Endodermal cell (in vitro differentiated cells): ENCODE measurements around the gene SETD1B. TPM values are rescaled to one million over a fixed set of nuclear protein-coding genes. Genes with fewer than 3 reads are reported as not detected.

Experiments used
- DNase-seq: peaks from one replicate; pipeline ENCODE4 v3.0.0-alpha.2; 2017
- H3K27ac ChIP-seq: 2 replicates; pipeline ENCODE4 v1.5.1; 2013; ENCODE audit warnings: mild to moderate bottlenecking, low read depth, low read length, moderate library complexity
- H3K27me3 ChIP-seq: 2 replicates; pipeline ENCODE4 v1.6.1; 2013; ENCODE audit warnings: mild to moderate bottlenecking, low read length, moderate library complexity; ENCODE audit not compliant: insufficient read depth, control insufficient read depth, poor library complexity, severe bottlenecking
- H3K36me3 ChIP-seq: 2 replicates; pipeline ENCODE4 v1.7.0; 2013; ENCODE audit warnings: mild to moderate bottlenecking, low read length, moderate library complexity; ENCODE audit not compliant: control insufficient read depth, insufficient read depth
- H3K4me1 ChIP-seq: one replicate; pipeline ENCODE4 v1.7.0; 2013; ENCODE audit warnings: low read length; ENCODE audit not compliant: control insufficient read depth, insufficient read depth
- H3K4me3 ChIP-seq: 2 replicates; pipeline ENCODE4 v1.5.1; 2013; ENCODE audit warnings: mild to moderate bottlenecking, low read length, moderate library complexity
- H3K9ac ChIP-seq: 2 replicates; pipeline ENCODE4 v1.6.1; 2013; ENCODE audit warnings: mild to moderate bottlenecking, low read length, moderate library complexity; ENCODE audit not compliant: poor library complexity, severe bottlenecking; ENCODE audit errors: extremely low read depth
- H3K9me3 ChIP-seq: 2 replicates; pipeline ENCODE4 v1.6.1; 2013; ENCODE audit warnings: mild to moderate bottlenecking, low read length, moderate library complexity; ENCODE audit not compliant: control insufficient read depth
- H3K27ac Mint-ChIP-seq: 2 replicates; pipeline ENCODE4 v1.8.0; 2020; ENCODE audit warnings: mixed read lengths
- H3K27me3 Mint-ChIP-seq: 2 replicates; pipeline ENCODE4 v1.8.0; 2021; ENCODE audit warnings: mild to moderate bottlenecking, mixed read lengths; ENCODE audit not compliant: insufficient read depth
- H3K36me3 Mint-ChIP-seq: 2 replicates; pipeline ENCODE4 v1.8.0; 2020; ENCODE audit warnings: low read depth, mixed read lengths
- H3K4me1 Mint-ChIP-seq: 2 replicates; pipeline ENCODE4 v1.8.0; 2020; ENCODE audit warnings: mixed read lengths
- H3K4me3 Mint-ChIP-seq: 2 replicates; pipeline ENCODE4 v1.8.0; 2020; ENCODE audit warnings: mild to moderate bottlenecking, moderate library complexity, mixed read lengths
- H3K9me3 Mint-ChIP-seq: 2 replicates; pipeline ENCODE4 v1.8.0; 2020; ENCODE audit warnings: mild to moderate bottlenecking, mixed read lengths
- CTCF ChIP-seq: fragments of 200-600 bp; sonication (generic); conservative IDR thresholded peaks from 2 replicates; pipeline ENCODE4 v1.5.0; 2021; ENCODE audit warnings: antibody characterized with exemption, mild to moderate bottlenecking
- WGBS, 2 experiments: methylation state at CpG; one replicate each; pipeline versions ENCODE4 v1.1.5 to v1.1.7; 2013; ENCODE audit warnings: missing lambda C conversion rate in 2 of 2, mixed read lengths in 1 of 2; ENCODE audit not compliant: insufficient coverage in 1 of 2, insufficient read length in 1 of 2; 5-methylcytosine and 5-hydroxymethylcytosine counted together
- total RNA-seq, 2 donors: library from RNA; stranded (reverse); fragmentation: NEBNext Ultra II Directional in 1 of 2; extraction: Animal tissue kit (Norgen Biotek cat#: 25700) in 1 of 2; gene quantifications; 2 replicates in 1 of 2; 3 replicates in 1 of 2; pipeline ENCODE4 v1.2.1, GENCODE V29; 2021

SETD1B gene
- total RNA-seq, 2 donors from 2014 or later = 30.7 to 32.6 TPM

DNA sequence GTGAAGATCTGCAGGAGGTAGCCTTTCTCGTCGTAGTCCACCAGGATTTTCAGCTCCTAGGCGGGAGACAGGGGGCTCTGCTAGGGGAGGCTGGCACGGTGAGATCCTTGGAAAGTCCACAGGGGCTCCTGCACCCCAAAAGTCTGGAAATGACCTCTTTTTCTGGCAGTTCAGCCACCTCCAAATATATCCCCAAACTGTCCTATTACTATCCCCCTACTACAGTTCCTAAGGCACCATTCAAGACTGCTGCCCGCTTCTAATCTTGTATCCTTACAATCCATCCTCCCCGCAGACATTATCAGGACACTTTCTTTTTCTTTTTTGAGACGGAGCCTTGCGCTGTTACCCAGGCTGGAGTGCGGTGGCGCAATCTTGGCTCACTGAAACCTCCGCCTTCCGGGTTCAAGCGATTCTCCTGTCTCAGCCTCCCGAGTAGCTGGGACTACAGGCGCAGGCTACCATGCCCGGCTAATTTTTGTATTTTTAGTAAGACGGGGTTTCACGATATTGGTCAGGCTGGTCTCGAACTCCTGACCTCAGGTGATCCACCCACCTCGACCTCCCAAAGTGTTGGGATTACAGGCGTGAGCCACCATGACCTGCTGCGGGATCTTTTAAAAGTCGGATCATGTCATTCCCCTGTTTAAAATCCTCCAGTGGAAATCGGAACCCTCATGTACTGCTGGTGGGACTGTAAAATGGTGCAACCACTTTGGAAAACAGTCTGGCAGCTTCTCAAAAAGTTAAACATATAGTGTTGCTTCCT lies 36.4 kb downstream of the SETD1B start:
- 76 to 77% methylated on average over 24 of the region's 24 CpGs for WGBS, 2 experiments
- Histone ChIP-seq H3K36me3 (no peaks in the 10 kb centered on the region), H3K4me3 (peak overlapping the region; percentile 91), H3K9me3 (no peaks in the 10 kb centered on the region), H3K27me3 (no peaks in the 10 kb centered on the region), H3K4me1 (peaks cover 3% of the 10 kb centered on the region), H3K27ac (peak overlapping the region; percentile 30), H3K9ac (peak overlapping the region; percentile 70)
- Mint-ChIP-seq H3K27ac (peak overlapping the region; percentile 95), H3K27me3 (peaks cover 16% of the 10 kb centered on the region), H3K9me3 (peaks cover 2% of the 10 kb centered on the region), H3K36me3 (no peaks in the 10 kb centered on the region), H3K4me3 (peak overlapping the region; percentile 82), H3K4me1 (peaks cover 10% of the 10 kb centered on the region)
- DNase-seq = no peak
- no peak for TF ChIP-seq CTCF

DNA sequence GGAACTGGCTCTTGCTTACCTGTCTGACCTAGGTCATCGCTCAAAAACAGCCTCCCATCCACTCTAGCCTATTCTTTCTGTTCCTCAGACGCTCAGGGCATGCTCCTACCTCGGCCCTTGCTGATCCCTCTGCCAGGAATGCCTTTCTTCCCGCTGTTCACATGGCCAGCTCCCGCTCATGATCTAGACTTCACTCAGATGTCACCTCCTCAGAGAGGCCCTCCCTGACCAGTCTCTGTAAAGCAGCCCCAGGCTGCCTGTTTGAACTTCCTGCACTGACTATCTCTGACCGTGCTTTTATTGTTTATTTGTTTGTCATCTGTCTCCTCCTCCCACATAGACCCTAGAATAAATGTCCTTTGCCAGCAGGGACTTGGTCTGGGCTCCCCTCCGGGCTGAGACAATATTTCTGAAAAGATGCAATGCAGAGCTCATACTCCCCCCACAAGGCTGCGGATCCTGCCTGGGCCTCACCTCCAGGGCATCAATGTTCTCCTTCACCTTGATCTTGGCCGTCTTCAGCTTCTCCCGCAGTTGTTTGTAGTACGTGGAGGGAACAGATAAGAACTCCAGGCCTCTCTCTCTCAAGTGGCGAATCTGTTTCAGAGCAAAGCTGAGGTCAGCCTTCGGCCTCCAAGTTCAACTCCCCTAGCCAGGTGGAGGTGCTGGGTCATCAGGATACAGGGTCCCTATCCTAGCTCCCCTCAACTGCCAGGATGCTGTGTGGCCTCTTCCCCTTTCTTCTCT lies 39.6 kb downstream of the SETD1B start:
- H3K27ac Mint-ChIP-seq = no peak overlapping the region
- peaks cover 10% of the 10 kb centered on the region for H3K4me1 Mint-ChIP-seq
- H3K9ac ChIP-seq = no peak overlapping the region
- no peaks in the 10 kb centered on the region for H3K36me3 ChIP-seq
- H3K36me3 Mint-ChIP-seq = no peaks in the 10 kb centered on the region
- peak; percentile 62 for DNase-seq
- no peaks in the 10 kb centered on the region for H3K27me3 ChIP-seq
- H3K9me3 ChIP-seq = no peaks in the 10 kb centered on the region
- no peak overlapping the region for H3K4me3 Mint-ChIP-seq
- peaks cover 3% of the 10 kb centered on the region for H3K4me1 ChIP-seq
- peaks cover 3% of the 10 kb centered on the region for H3K27me3 Mint-ChIP-seq
- H3K27ac ChIP-seq = no peak overlapping the region
- WGBS, 2 experiments = 76 to 84% methylated on average over 11 to 13 of the region's 13 CpGs
- no peak for TF ChIP-seq CTCF
- no peak overlapping the region for H3K4me3 ChIP-seq
- peaks cover 2% of the 10 kb centered on the region for H3K9me3 Mint-ChIP-seq

DNA sequence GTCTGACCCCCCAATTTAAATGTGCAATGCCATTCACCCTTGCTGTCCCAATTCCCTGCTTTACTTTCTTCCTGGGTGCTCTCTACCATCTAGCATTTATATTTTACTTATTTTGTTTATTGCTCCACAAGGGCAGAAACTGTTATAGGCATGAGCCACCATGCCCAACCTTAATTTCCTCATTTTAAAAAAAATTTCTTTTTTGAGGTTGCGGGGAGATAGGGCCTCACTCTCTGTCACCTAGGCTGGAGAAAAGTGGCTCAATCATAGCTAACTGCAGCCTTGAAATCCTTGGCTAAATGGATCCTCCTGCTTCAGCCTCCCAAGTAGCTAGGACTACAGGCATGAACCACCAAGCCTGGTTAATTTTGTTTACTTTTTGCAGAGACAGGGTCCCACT lies 41.9 kb downstream of the SETD1B start:
- Histone ChIP-seq H3K9me3 (no peaks in the 10 kb centered on the region), H3K27ac (no peak overlapping the region), H3K9ac (no peak overlapping the region), H3K36me3 (no peaks in the 10 kb centered on the region), H3K4me1 (peaks cover 3% of the 10 kb centered on the region), H3K27me3 (no peaks in the 10 kb centered on the region), H3K4me3 (no peak overlapping the region)
- Mint-ChIP-seq H3K9me3 (no peaks in the 10 kb centered on the region), H3K27ac (no peak overlapping the region), H3K4me3 (no peak overlapping the region), H3K4me1 (peaks cover 8% of the 10 kb centered on the region), H3K36me3 (no peaks in the 10 kb centered on the region), H3K27me3 (no peaks in the 10 kb centered on the region)
- WGBS, 2 experiments = 97 to 100% methylated on average over 1 of the region's 1 CpG
- TF ChIP-seq CTCF = no peak
- no peak for DNase-seq
